Ectodermal cell (in vitro differentiated cells): Measurements from ENCODE around the gene GDF7.
"Not testable (repeated sequence)": the region's sequence is repeated elsewhere in the genome, so short reads cannot be mapped to it uniquely, and the experiment has no call there.

Source experiments
- H3K27ac ChIP-seq: 2 replicates; pipeline ENCODE4 v1.7.0; 2013; ENCODE audit warnings: mild to moderate bottlenecking, low read depth, low read length; ENCODE audit not compliant: insufficient read depth, poor library complexity, severe bottlenecking
- H3K27me3 ChIP-seq: 2 replicates; pipeline ENCODE4 v1.7.0; 2013; ENCODE audit warnings: mild to moderate bottlenecking, low read length; ENCODE audit not compliant: insufficient read depth, control insufficient read depth, poor library complexity, severe bottlenecking
- H3K36me3 ChIP-seq: one replicate; pipeline ENCODE4 v1.7.0; 2013; ENCODE audit warnings: low read length; ENCODE audit not compliant: control insufficient read depth, insufficient read depth
- H3K4me1 ChIP-seq: one replicate; pipeline ENCODE4 v1.7.0; 2013; ENCODE audit warnings: low read length; ENCODE audit not compliant: control insufficient read depth, insufficient read depth
- H3K4me3 ChIP-seq: 2 replicates; pipeline ENCODE4 v1.7.0; 2013; ENCODE audit warnings: low read depth, low read length, control low read depth; ENCODE audit not compliant: insufficient read depth
- H3K9me3 ChIP-seq: 2 replicates; pipeline ENCODE4 v1.7.0; 2013; ENCODE audit warnings: mild to moderate bottlenecking, low read length, moderate library complexity; ENCODE audit not compliant: control insufficient read depth
- WGBS, 2 experiments: methylation state at CpG; one replicate each; pipeline ENCODE4 v1.1.7; 2013; ENCODE audit warnings: missing lambda C conversion rate in 2 of 2; 5-methylcytosine and 5-hydroxymethylcytosine counted together

The GDF7 gene

DNA sequence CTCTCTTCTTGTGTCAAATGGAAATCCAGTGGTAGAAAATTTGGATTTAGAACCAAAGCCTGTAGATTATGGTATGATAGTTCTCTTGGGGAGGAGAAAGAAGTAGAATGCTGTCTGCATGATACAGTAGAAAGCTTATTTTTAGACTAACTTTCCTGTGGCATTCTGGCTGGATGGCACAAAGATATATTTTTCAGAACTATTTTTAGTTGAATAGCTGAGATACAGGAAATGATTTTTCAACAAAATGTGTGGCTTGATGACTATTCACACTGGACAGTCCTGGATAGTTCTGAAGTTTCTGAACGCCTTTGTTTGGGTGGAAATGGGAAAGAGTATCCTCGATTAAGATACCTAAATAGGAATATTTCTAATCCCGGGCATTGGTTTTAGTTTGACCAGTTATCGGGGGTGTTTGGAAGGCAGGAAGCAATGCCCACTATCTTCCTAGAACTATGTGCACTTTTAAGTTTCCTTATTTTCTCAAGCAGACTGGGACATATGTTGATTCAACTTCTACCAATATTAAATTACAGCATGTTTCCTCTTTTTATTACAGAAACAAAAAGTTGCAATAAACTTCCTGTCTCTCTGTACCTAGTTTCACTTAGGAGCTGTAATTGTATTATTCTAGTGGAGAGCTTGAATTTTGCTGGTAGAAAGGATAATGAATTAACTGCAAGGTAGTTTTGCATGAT lies 32.1 kb downstream of the GDF7 start:
- no peaks in the 10 kb centered on the region for H3K27me3 ChIP-seq
- WGBS, 2 experiments: 96 to 98% methylated on average over 4 of the region's 4 CpGs
- H3K27ac ChIP-seq: no peak overlapping the region

GRCh38 chr2:20702563-20702962 lies 35.6 kb downstream of the GDF7 start:
- 94 to 96% methylated on average over 5 of the region's 5 CpGs for WGBS, 2 experiments
- Histone ChIP-seq H3K27me3 (no peaks in the 10 kb centered on the region), H3K36me3 (no peaks in the 10 kb centered on the region), H3K4me3 (no peak overlapping the region), H3K4me1 (peaks cover 4% of the 10 kb centered on the region), H3K9me3 (no peaks in the 10 kb centered on the region), H3K27ac (no peak overlapping the region)

More for the DNA sequence above, 32.1 kb downstream of the GDF7 start:
- Histone ChIP-seq H3K36me3 (no peaks in the 10 kb centered on the region), H3K4me1 (no peaks in the 10 kb centered on the region), H3K4me3 (no peak overlapping the region), H3K9me3 (no peaks in the 10 kb centered on the region)

GRCh38 chr2:20704886-20705285 lies 37.9 kb downstream of the GDF7 start:
- Histone ChIP-seq H3K4me3 (no peak overlapping the region), H3K27ac (no peak overlapping the region), H3K9me3 (no peaks in the 10 kb centered on the region), H3K36me3 (no peaks in the 10 kb centered on the region), H3K4me1 (peaks cover 4% of the 10 kb centered on the region), H3K27me3 (no peaks in the 10 kb centered on the region)
- 85 to 94% methylated on average over 1 of the region's 1 CpG for WGBS, 2 experiments

DNA sequence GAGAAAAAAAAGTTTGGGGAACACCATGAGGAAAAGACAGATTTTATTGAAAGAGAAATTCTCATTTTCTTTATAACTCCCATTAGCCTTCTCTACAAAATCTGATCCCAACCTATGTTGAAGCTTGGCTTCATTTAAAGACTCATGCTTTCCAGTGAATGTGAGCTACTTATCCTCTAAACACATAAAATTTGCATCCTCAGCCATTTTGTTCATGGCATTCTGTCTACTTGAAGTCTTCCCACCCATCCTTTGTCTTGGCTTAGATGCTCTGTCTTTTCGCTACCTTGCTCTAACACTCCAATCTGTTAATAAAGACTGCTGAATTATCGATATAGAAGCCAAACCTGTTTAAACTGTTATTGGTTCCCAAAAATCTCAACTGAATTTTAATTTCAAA lies 39.3 kb downstream of the GDF7 start:
- H3K9me3 ChIP-seq: no peaks in the 10 kb centered on the region
- no peaks in the 10 kb centered on the region for H3K36me3 ChIP-seq
- H3K27ac ChIP-seq: no peak overlapping the region
- WGBS, 2 experiments: 95 to 100% methylated on average over 2 of the region's 2 CpGs
- H3K4me3 ChIP-seq: no peak overlapping the region
- H3K27me3 ChIP-seq: no peaks in the 10 kb centered on the region
- H3K4me1 ChIP-seq: peaks cover 4% of the 10 kb centered on the region

DNA sequence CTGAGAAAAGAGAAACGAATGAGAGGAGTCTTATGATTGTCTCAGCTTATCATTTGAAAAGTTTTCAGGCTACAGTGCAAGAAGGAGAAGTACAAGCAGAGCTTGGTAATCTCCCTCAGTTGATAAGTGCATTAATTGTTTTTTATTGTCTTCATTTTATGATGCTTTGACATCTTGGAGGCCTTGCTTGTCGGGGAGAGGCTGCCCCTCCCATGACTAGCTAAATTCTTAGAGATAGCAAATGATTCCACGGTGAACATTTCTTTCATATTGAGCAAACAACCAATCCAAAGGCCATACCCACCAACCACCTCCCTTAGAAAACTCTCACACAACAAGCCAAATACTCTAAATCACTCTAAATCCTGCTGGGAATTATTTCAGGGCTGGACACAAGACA lies 39.8 kb downstream of the GDF7 start:
- H3K27ac ChIP-seq: no peak overlapping the region
- no peak overlapping the region for H3K4me3 ChIP-seq
- H3K9me3 ChIP-seq: no peaks in the 10 kb centered on the region
- no peaks in the 10 kb centered on the region for H3K36me3 ChIP-seq
- H3K27me3 ChIP-seq: no peaks in the 10 kb centered on the region
- H3K4me1 ChIP-seq: peaks cover 4% of the 10 kb centered on the region
- 94 to 96% methylated on average over 3 of the region's 3 CpGs for whole genome bisulfite sequencing, 2 experiments

GRCh38 chr2:20707601-20708000 lies 40.7 kb downstream of the GDF7 start:
- Histone ChIP-seq H3K4me1 (peaks cover 4% of the 10 kb centered on the region), H3K4me3 (no peak overlapping the region), H3K36me3 (no peaks in the 10 kb centered on the region), H3K9me3 (no peaks in the 10 kb centered on the region), H3K27ac (no peak overlapping the region), H3K27me3 (no peaks in the 10 kb centered on the region)
- 48 to 53% methylated on average over 4 of the region's 4 CpGs for WGBS, 2 experiments

DNA sequence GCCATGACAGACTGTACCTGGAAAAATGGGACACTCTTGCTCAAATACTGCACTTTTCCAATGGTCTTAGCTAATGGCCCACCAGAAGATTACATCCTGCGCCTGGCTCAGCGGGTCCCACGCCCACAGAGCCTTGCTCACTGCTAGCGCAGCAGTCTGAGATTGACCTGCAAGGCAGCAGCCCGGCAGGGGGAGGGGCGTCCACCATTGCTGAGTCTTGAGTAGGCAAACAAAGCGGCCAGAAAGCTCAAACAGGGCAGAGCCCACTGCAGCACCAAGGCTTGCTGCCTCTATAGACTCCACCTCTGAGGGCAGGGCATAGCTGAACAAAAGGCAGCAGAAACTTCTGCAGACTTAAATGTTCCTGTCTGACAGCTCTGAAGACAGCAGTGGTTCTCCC lies 44.7 kb downstream of the GDF7 start:
- H3K4me1 ChIP-seq, H3K27ac ChIP-seq, H3K27me3 ChIP-seq, H3K9me3 ChIP-seq, H3K4me3 ChIP-seq, H3K36me3 ChIP-seq: not testable (repeated sequence)
- 96% methylated on average over 7 of the region's 7 CpGs for WGBS, 2 experiments

DNA sequence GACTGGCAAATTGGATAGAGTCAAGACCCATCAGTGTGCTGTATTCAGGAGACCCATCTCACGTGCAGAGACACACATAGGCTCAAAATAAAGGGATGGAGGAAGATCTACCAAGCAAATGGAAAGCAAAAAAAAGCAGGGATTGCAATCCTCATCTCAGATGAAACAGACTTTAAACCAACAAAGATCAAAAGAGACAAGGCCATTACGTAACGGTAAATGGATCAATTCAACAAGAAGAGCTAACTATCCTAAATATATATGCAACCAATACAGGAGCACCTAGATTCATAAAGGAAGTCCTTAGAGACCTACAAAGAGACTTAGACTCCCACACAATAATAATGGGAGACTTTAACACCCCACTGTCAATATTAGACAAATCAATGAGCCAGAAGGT lies 46.6 kb downstream of the GDF7 start:
- H3K36me3 ChIP-seq, H3K4me3 ChIP-seq, H3K9me3 ChIP-seq, H3K4me1 ChIP-seq, H3K27ac ChIP-seq, H3K27me3 ChIP-seq: not testable (repeated sequence)
- 94 to 96% methylated on average over 2 to 3 of the region's 3 CpGs for WGBS, 2 experiments

- WGBS, 2 experiments: 80 to 94% methylated on average over 1 to 2 of the region's 2 CpGs
- H3K27me3 ChIP-seq, H3K9me3 ChIP-seq, H3K36me3 ChIP-seq, H3K4me3 ChIP-seq, H3K27ac ChIP-seq, H3K4me1 ChIP-seq: not testable (repeated sequence)
Measured at GRCh38 chr2:20714412-20714811, 47.5 kb downstream of the GDF7 start.

DNA sequence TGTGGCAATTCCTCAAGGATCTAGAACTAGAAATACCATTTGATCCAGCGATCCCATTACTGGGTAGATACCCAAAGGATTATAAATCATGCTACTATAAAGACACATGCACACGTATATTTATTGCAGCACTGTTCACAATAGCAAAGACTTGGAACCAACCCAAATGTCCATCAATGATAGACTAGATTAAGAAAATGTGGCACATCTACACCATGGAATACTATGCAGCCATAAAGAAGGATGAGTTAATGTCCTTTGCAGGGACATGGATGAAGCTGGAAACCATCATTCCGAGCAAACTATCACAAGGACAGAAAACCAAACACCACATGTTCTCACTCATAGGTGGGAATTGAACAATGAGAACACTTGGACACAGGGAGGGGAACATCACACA lies 49.2 kb downstream of the GDF7 start:
- 93 to 94% methylated on average over 1 to 3 of the region's 3 CpGs for WGBS, 2 experiments
- not testable (repeated sequence) for H3K27ac ChIP-seq

GRCh38 chr2:20717641-20718040 lies 50.7 kb downstream of the GDF7 start:
- no peaks in the 10 kb centered on the region for H3K4me1 ChIP-seq
- H3K36me3 ChIP-seq: no peaks in the 10 kb centered on the region
- no peak overlapping the region for H3K27ac ChIP-seq
- WGBS, 2 experiments: 92% methylated on average over 1 of the region's 1 CpG; no CpG with 5 or more reads in 1 of the 2 experiments
- no peak overlapping the region for H3K4me3 ChIP-seq
- no peaks in the 10 kb centered on the region for H3K9me3 ChIP-seq
- no peaks in the 10 kb centered on the region for H3K27me3 ChIP-seq

More for the DNA sequence above, 49.2 kb downstream of the GDF7 start:
- not testable (repeated sequence) for H3K36me3 ChIP-seq, H3K9me3 ChIP-seq, H3K4me1 ChIP-seq, H3K27me3 ChIP-seq, H3K4me3 ChIP-seq
